ENCODE data around the gene TNFRSF25.

TNFRSF25 gene

GRCh38 chr1:6414443-6414844 lies 51.5 kb downstream of the TNFRSF25 start:
- peak; percentile 52 for DNase-seq

- DNase-seq = no peak
Observed at GRCh38 chr1:6412896-6413295, 53.1 kb downstream of the TNFRSF25 start.

Measured in CD4-positive, alpha-beta T cell treated with Interleukin-6 for 4 hours (primary cell).